OCI-LY7 (cell line): ENCODE data around the gene TARS3. TPM values are rescaled to one million over a fixed set of nuclear protein-coding genes. Genes with fewer than 3 reads are reported as not detected.

ENCODE experiments used
- BruUV-seq: library from RNA; stranded (reverse); fragments of 400-500 nt; replicated peaks from 2 replicates; lab custom pipeline; 2021; lab: Mats Ljungman, UMichigan
- CTCF ChIA-PET: fragments of 300-600 bp; sonication (Branson Sonifier 250); formaldehyde crosslinking; loops from one replicate; lab custom pipeline; 2022; ENCODE audit warnings: antibody characterized with exemption; ENCODE audit not compliant: unreplicated experiment; lab: Charles Lee
- POLR2A ChIA-PET: fragments of 300-600 bp; sonication (Branson Sonifier 250); formaldehyde crosslinking; loops from one replicate; lab custom pipeline; 2022; ENCODE audit warnings: antibody characterized with exemption; lab: Charles Lee
- DNase-seq: peaks from one replicate; pipeline ENCODE4 v3.0.0-alpha.2; 2015; ENCODE audit warnings: low spot score
- H2AFZ ChIP-seq: fragments of 200-600 bp; sonication (generic), shearing (Covaris generic); 2 replicates; pipeline ENCODE4 v1.6.1; 2014; ENCODE audit warnings: mild to moderate bottlenecking, antibody characterized with exemption, low read length, moderate library complexity
- H3K27ac ChIP-seq: fragments of 200-600 bp; sonication (generic); 2 replicates; pipeline ENCODE4 v1.5.1; 2014; ENCODE audit warnings: mixed run types, low read depth, mild to moderate bottlenecking, moderate library complexity, low read length, inconsistent platforms; ENCODE audit not compliant: poor library complexity, severe bottlenecking
- H3K36me3 ChIP-seq: fragments of 200-600 bp; sonication (generic); 2 replicates; pipeline ENCODE4 v1.6.1; 2014; ENCODE audit warnings: mild to moderate bottlenecking, antibody characterized with exemption, low read length, moderate library complexity, mixed read lengths; ENCODE audit not compliant: insufficient read depth
- H3K4me1 ChIP-seq: fragments of 200-600 bp; sonication (generic); 2 replicates; pipeline ENCODE4 v1.5.1; 2014; ENCODE audit warnings: mild to moderate bottlenecking, low read length; ENCODE audit not compliant: insufficient read depth, poor library complexity, severe bottlenecking
- H3K4me2 ChIP-seq: fragments of 200-600 bp; sonication (generic); 2 replicates; pipeline ENCODE4 v1.6.1; 2014; ENCODE audit warnings: mild to moderate bottlenecking, low read length
- H3K4me3 ChIP-seq: fragments of 200-600 bp; sonication (generic); 2 replicates; pipeline ENCODE4 v1.5.1; 2014; ENCODE audit warnings: mild to moderate bottlenecking, low read depth, low read length; ENCODE audit not compliant: poor library complexity, severe bottlenecking
- H3K79me2 ChIP-seq: fragments of 200-600 bp; sonication (generic); 2 replicates; pipeline ENCODE4 v1.6.1; 2016; ENCODE audit warnings: low read depth, mild to moderate bottlenecking, low read length, moderate library complexity, mixed read lengths; ENCODE audit not compliant: insufficient read depth
- H3K9me2 ChIP-seq: fragments of 200-600 bp; sonication (generic); 2 replicates; pipeline ENCODE4 v1.6.1; 2016; ENCODE audit warnings: mild to moderate bottlenecking, low read length, mixed read lengths; ENCODE audit not compliant: insufficient read depth
- H3K9me3 ChIP-seq: fragments of 200-600 bp; sonication (generic); 2 replicates; pipeline ENCODE4 v1.6.1; 2014; ENCODE audit warnings: mild to moderate bottlenecking, mixed run types, low read length, mixed read lengths
- H4K20me1 ChIP-seq: fragments of 200-600 bp; sonication (generic); 2 replicates; pipeline ENCODE4 v1.6.1; 2014; ENCODE audit warnings: mild to moderate bottlenecking, antibody characterized with exemption, low read length, moderate library complexity, mixed read lengths; ENCODE audit not compliant: insufficient read depth
- CTCF ChIP-seq: fragments of 200-600 bp; sonication (generic); conservative IDR thresholded peaks from 2 replicates; pipeline ENCODE4 v1.5.1; 2014; ENCODE audit warnings: mild to moderate bottlenecking, antibody characterized with exemption, low read length, moderate library complexity, mixed read lengths
- EZH2phosphoT487 ChIP-seq: fragments of 200-600 bp; sonication (generic); IDR thresholded peaks from 2 replicates; pipeline ENCODE4 v1.6.1; 2018; ENCODE audit warnings: low read depth, borderline replicate concordance, mild to moderate bottlenecking, mixed run types, antibody characterized with exemption, low read length, moderate library complexity, mixed read lengths
- intact Hi-C: fragments of 100-400 bp; cut with micrococcal nuclease; formaldehyde crosslinking; loops from one replicate; pipeline ENCODE4 v1.10.0; 2022; ENCODE audit not compliant: unreplicated experiment
- total RNA-seq, 2 experiments: library from RNA; depleted of rRNA in 1 of 2; stranded (reverse); fragments of >200 nt in 1 of 2; shearing (Covaris generic) in 1 of 2; gene quantifications; 2 replicates each; pipeline ENCODE4 v1.2.3, GENCODE V29; 2014 to 2022

TARS3 gene
- total RNA-seq, 2 experiments from 2014 or later: 7.1 to 11.0 TPM

- no peak for DNase-seq
- H3K79me2 ChIP-seq: no peaks in the 10 kb centered on the region
- H4K20me1 ChIP-seq: no peaks in the 10 kb centered on the region
- no peaks in the 10 kb centered on the region for H3K9me3 ChIP-seq
- H2AFZ ChIP-seq: no peak overlapping the region
- TF ChIP-seq EZH2phosphoT487 (no peak), CTCF (no peak)
- BruUV-seq: no TSS peak
- H3K36me3 ChIP-seq: no peaks in the 10 kb centered on the region
- H3K4me2 ChIP-seq: no peak overlapping the region
- H3K27ac ChIP-seq: no peak overlapping the region
- POLR2A ChIA-PET: interaction anchor here (0.6 to 1.2 kb wide), 8 partner anchors 8 to 731 kb away, joined by 3 to 7 read pairs (median 3); partner anchors contain the start of gene SNRPA1
- H3K9me2 ChIP-seq: no peaks in the 10 kb centered on the region
- CTCF ChIA-PET: no interaction called here
- intact Hi-C loops: no loop called here
- H3K4me3 ChIP-seq: no peak overlapping the region
- peaks cover 7% of the 10 kb centered on the region for H3K4me1 ChIP-seq
Observed at GRCh38 chr15:101657968-101658784, 66.1 kb downstream of the TARS3 start.

GRCh38 chr15:101657171-101657570 lies 67.1 kb downstream of the TARS3 start:
- H4K20me1 ChIP-seq: no peaks in the 10 kb centered on the region
- no peak for DNase-seq
- ChIA-PET CTCF (no interaction called here), POLR2A (interaction anchor here (0.7 to 1.2 kb wide), 3 partner anchors 220 to 730 kb away, joined by 3 read pairs; partner anchors contain the start of gene SNRPA1)
- H3K4me2 ChIP-seq: no peak overlapping the region
- no peak overlapping the region for H3K27ac ChIP-seq
- H3K79me2 ChIP-seq: peaks cover 5% of the 10 kb centered on the region; the same call in 1 of the 2 replicates
- no peaks in the 10 kb centered on the region for H3K9me3 ChIP-seq
- TF ChIP-seq EZH2phosphoT487 (no peak), CTCF (no peak)
- no TSS peak for BruUV-seq
- H3K36me3 ChIP-seq: no peaks in the 10 kb centered on the region
- no peak overlapping the region for H2AFZ ChIP-seq
- peaks cover 12% of the 10 kb centered on the region for H3K4me1 ChIP-seq
- no peak overlapping the region for H3K4me3 ChIP-seq
- intact Hi-C loops: no loop called here
- no peaks in the 10 kb centered on the region for H3K9me2 ChIP-seq
